B cell (primary cell): ENCODE data around the gene AUTS2. TPM values are rescaled to one million over a fixed set of nuclear protein-coding genes. Genes with fewer than 3 reads are reported as not detected.

Experiments
- ATAC-seq: fragments of 200-7000 bp; cut with Tn5 transposase; one replicate; pipeline ENCODE4 v1.10.0; 2021; ENCODE audit warnings: low read depth, mild to moderate bottlenecking, moderate number of reproducible peaks, moderate library complexity
- CTCF ChIA-PET: fragments of 350-600 bp; sonication (Branson Sonifier 250); formaldehyde crosslinking; loops from one replicate; lab custom pipeline; 2021; ENCODE audit warnings: antibody characterized with exemption, inconsistent platforms; lab: Charles Lee
- POLR2A ChIA-PET: fragments of 350-600 bp; sonication (Branson Sonifier 250); formaldehyde crosslinking; loops from one replicate; lab custom pipeline; 2021; ENCODE audit warnings: antibody characterized with exemption; lab: Charles Lee
- DNase-seq: peaks from one replicate; pipeline ENCODE4 v3.0.0; 2013
- H2AFZ ChIP-seq: 2 replicates; pipeline ENCODE4 v1.6.1; 2012; ENCODE audit warnings: mild to moderate bottlenecking, low read depth, low read length; ENCODE audit not compliant: insufficient read depth, poor library complexity, severe bottlenecking
- H3K27ac ChIP-seq, 2 donors: 1 replicate in 1 of 2; 2 replicates in 1 of 2; pipeline ENCODE4 v1.5.1; 2012 to 2013; ENCODE audit warnings: low read length in 2 of 2, mild to moderate bottlenecking in 2 of 2, moderate library complexity in 1 of 2
- H3K27me3 ChIP-seq, 4 experiments: fragments of 200-600 bp in 1 of 4; sonication (generic) in 1 of 4; replicated peaks in 1 of 4; 1 replicate in 2 of 4; 2 replicates in 2 of 4; pipeline versions ENCODE4 v1.6.1 to v1.7.0; 2013 to 2016; ENCODE audit warnings: low read length in 3 of 4, mild to moderate bottlenecking in 2 of 4, mixed read lengths in 1 of 4, moderate library complexity in 1 of 4; ENCODE audit not compliant: insufficient read depth in 4 of 4, control insufficient read depth in 3 of 4; ENCODE audit errors: control extremely low read depth in 1 of 4
- H3K36me3 ChIP-seq, 2 experiments: replicated peaks in 1 of 2; 1 replicate in 1 of 2; 2 replicates in 1 of 2; pipeline versions ENCODE4 v1.6.1 to v1.7.1; 2013; ENCODE audit warnings: low read length in 1 of 2; ENCODE audit not compliant: insufficient read depth in 2 of 2, control insufficient read depth in 1 of 2; ENCODE audit errors: control extremely low read depth in 1 of 2, extremely low read depth in 1 of 2
- H3K4me1 ChIP-seq, 2 donors: fragments of 200-600 bp in 1 of 2; sonication (generic) in 1 of 2; 1 replicate in 1 of 2; 2 replicates in 1 of 2; pipeline versions ENCODE4 v1.5.1 to v1.6.1; 2013 to 2017; ENCODE audit warnings: low read length in 2 of 2; ENCODE audit not compliant: control insufficient read depth in 2 of 2, insufficient read depth in 2 of 2
- H3K4me2 ChIP-seq: replicated peaks from 2 replicates; pipeline ENCODE3; 2012; ENCODE audit warnings: mild to moderate bottlenecking, low read depth, low read length; ENCODE audit not compliant: poor library complexity, severe bottlenecking
- H3K4me3 ChIP-seq, 5 experiments: fragments of 200-600 bp in 1 of 5; sonication (generic) in 1 of 5; 1 replicate in 3 of 5; 2 replicates in 2 of 5; pipeline versions ENCODE4 v1.5.1 to v1.7.0; 2011 to 2016; ENCODE audit warnings: low read length in 4 of 5, mild to moderate bottlenecking in 4 of 5, low read depth in 2 of 5, control low read depth in 1 of 5, moderate library complexity in 1 of 5; ENCODE audit not compliant: insufficient read depth in 1 of 5; ENCODE audit errors: control extremely low read depth in 1 of 5, extremely low read depth in 1 of 5
- H3K79me2 ChIP-seq: fragments of 200-600 bp; sonication (generic); one replicate; pipeline ENCODE4 v1.6.0; 2016; ENCODE audit warnings: low read length; ENCODE audit not compliant: control insufficient read depth, insufficient read depth
- H3K9ac ChIP-seq: fragments of 200-600 bp; sonication (generic); 2 replicates; pipeline ENCODE4 v1.6.1; 2017; ENCODE audit warnings: mild to moderate bottlenecking, low read length, moderate library complexity
- H3K9me3 ChIP-seq, 3 donors: one replicate each; pipeline versions ENCODE4 v1.6.1 to v1.7.1; 2013; ENCODE audit warnings: low read length in 2 of 3; ENCODE audit not compliant: control insufficient read depth in 2 of 3, insufficient read depth in 1 of 3; ENCODE audit errors: control extremely low read depth in 1 of 3
- H4K20me1 ChIP-seq: 2 replicates; pipeline ENCODE4 v1.6.0; 2012; ENCODE audit warnings: mild to moderate bottlenecking, low read length; ENCODE audit not compliant: insufficient read depth, control insufficient read depth, poor library complexity, severe bottlenecking
- H3K27ac Mint-ChIP-seq: one replicate; pipeline ENCODE4 v1.8.0; 2021; ENCODE audit warnings: mixed read lengths
- H3K27me3 Mint-ChIP-seq: one replicate; pipeline ENCODE4 v1.8.0; 2021; ENCODE audit warnings: mixed read lengths
- H3K4me1 Mint-ChIP-seq: one replicate; pipeline ENCODE4 v1.8.0; 2021; ENCODE audit warnings: mixed read lengths
- H3K4me3 Mint-ChIP-seq: one replicate; pipeline ENCODE4 v1.8.0; 2021; ENCODE audit warnings: mixed read lengths
- H3K9me3 Mint-ChIP-seq: one replicate; pipeline ENCODE4 v1.8.0; 2022; ENCODE audit warnings: mixed read lengths; ENCODE audit not compliant: insufficient read depth
- EZH2 ChIP-seq: IDR thresholded peaks from 2 replicates; pipeline ENCODE4 v1.6.1; 2012; ENCODE audit warnings: borderline replicate concordance, low read depth, mild to moderate bottlenecking, moderate library complexity, low read length; ENCODE audit not compliant: insufficient read depth, poor library complexity, severe bottlenecking
- WGBS: methylation state at CpG from one replicate; pipeline ENCODE4 v1.1.5; 2013; ENCODE audit warnings: missing lambda C conversion rate; ENCODE audit not compliant: insufficient coverage; 5-methylcytosine and 5-hydroxymethylcytosine counted together
- intact Hi-C: fragments of 100-400 bp; cut with micrococcal nuclease; formaldehyde crosslinking; loops from one replicate; pipeline ENCODE4 v1.10.0; 2022
- polyA plus RNA-seq: library from polyadenylated mRNA; depleted of rRNA; stranded (reverse); fragments of >200 nt; gene quantifications from 2 replicates; pipeline ENCODE4 v1.2.3, GENCODE V29; 2012
- total RNA-seq, 2 donors: library from RNA; stranded (reverse); fragments of 120-200 nt in 1 of 2; gene quantifications; 1 replicate in 1 of 2; 2 replicates in 1 of 2; pipeline versions ENCODE4 v1.2.3 to v1.2.4, GENCODE V29; 2013 to 2022
- TF ChIP-seq, protein P1 (sequence below): fragments of 200-600 bp; IDR thresholded peaks from one replicate; pipeline ENCODE4 v1.8.0; 2022; ENCODE audit warnings: antibody characterized with exemption, mild to moderate bottlenecking

AUTS2 gene
- total and polyA plus RNA-seq, 2 donors (not counting 1 experiment from before 2014, with no cell fraction given): 22.3 to 35.0 TPM

DNA sequence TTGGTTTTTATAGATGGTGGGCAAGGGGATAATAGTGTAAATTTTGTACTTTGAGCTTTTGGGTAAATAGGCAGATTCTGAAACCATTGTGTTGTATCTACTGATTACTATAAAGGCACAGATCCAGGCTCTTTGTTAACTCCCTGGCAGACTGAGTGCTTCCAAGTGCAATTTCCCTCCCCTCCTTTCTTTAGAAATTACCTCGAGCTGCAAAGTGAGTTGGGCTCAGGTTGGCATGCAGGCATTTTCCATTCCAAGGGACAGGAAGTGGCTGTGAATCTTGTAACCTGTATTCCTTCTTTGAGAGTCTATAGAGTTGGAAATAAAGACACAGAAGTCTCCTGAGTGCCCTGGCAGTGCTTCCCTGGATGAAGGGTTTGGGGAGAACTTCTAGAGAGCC lies 1039.5 kb downstream of the AUTS2 start:
- Histone ChIP-seq H3K4me2 (no peak overlapping the region), H3K9me3 (peaks cover 0 to 11% (median 4%) of the 10 kb centered on the region in 3 donors), H4K20me1 (no peaks in the 10 kb centered on the region), H3K27ac (no peak overlapping the region), H3K4me3 (no peak overlapping the region), H3K79me2 (no peaks in the 10 kb centered on the region), H3K9ac (no peak overlapping the region), H3K27me3 (no peaks in the 10 kb centered on the region), H3K36me3 (no peaks in the 10 kb centered on the region), H2AFZ (no peak overlapping the region), H3K4me1 (no peaks in the 10 kb centered on the region)
- no peaks in the 10 kb centered on the region for H3K4me1 Mint-ChIP-seq
- POLR2A ChIA-PET: no interaction called here
- intact Hi-C loops: no loop called here
- TF ChIP-seq, protein P1, sequence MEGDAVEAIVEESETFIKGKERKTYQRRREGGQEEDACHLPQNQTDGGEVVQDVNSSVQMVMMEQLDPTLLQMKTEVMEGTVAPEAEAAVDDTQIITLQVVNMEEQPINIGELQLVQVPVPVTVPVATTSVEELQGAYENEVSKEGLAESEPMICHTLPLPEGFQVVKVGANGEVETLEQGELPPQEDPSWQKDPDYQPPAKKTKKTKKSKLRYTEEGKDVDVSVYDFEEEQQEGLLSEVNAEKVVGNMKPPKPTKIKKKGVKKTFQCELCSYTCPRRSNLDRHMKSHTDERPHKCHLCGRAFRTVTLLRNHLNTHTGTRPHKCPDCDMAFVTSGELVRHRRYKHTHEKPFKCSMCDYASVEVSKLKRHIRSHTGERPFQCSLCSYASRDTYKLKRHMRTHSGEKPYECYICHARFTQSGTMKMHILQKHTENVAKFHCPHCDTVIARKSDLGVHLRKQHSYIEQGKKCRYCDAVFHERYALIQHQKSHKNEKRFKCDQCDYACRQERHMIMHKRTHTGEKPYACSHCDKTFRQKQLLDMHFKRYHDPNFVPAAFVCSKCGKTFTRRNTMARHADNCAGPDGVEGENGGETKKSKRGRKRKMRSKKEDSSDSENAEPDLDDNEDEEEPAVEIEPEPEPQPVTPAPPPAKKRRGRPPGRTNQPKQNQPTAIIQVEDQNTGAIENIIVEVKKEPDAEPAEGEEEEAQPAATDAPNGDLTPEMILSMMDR: no peak
- no peak for TF ChIP-seq EZH2
- H3K4me3 Mint-ChIP-seq: no peak overlapping the region
- no peak for DNase-seq
- no peak for ATAC-seq
- CTCF ChIA-PET: no interaction called here
- no peak overlapping the region for H3K27ac Mint-ChIP-seq
- H3K27me3 Mint-ChIP-seq: no peaks in the 10 kb centered on the region
- no CpG with 5 or more reads among the region's 1 CpG for WGBS
- H3K9me3 Mint-ChIP-seq: peaks cover 4% of the 10 kb centered on the region

DNA sequence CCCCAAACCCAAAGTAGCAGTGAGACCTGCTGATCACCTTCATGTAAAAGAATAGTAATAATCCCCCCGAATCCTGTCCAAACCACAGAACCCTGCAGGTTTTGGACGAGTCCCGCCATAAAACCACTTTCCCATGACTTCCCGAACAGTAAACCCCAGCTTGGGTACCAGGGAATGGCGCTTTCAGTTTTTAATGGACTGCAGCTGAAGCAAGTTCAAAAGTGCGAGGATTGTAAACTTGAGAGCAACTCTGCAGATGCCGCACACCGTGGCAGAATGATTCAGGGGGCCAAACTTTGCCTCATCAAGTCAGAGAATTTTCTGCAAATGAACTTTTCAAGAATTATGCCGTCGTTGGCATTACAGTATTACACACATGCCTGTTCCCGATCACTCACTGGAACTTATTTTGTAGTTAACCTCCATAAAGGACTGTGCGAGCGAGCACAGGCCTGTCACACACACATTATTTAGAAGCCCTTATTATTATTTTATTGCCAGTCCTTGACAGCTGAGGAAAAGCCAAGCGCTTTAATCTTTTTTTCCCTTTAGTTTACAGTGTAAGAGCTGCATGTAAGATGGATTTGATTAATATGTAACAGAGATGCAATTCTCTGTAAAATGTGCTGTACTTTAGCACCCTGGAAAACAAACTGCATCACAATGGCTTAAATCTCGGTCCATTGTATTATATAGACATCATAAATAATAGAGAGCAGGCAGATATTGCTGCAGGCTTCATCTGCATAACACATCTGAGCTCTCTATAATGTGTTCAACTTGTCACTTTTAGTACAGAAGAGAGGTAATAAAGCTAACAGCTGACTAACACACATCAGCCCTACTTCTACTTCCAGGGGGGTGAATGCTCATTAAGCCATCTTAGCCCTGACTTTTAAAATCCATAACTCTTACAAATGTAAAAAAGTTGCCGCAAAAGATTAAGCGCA lies 1040.2 kb downstream of the AUTS2 start:
- no peaks in the 10 kb centered on the region for H3K79me2 ChIP-seq
- no peaks in the 10 kb centered on the region for H3K4me1 ChIP-seq
- no peaks in the 10 kb centered on the region for H3K36me3 ChIP-seq
- intact Hi-C loops: no loop called here
- no peaks in the 10 kb centered on the region for H3K27me3 Mint-ChIP-seq
- no peak overlapping the region for H3K27ac ChIP-seq
- H3K27ac Mint-ChIP-seq: no peak overlapping the region
- 92% methylated on average over 11 of the region's 17 CpGs for WGBS
- no peaks in the 10 kb centered on the region for H3K4me1 Mint-ChIP-seq
- no peak overlapping the region for H3K4me3 ChIP-seq
- CTCF ChIA-PET: no interaction called here
- no peak overlapping the region for H3K4me3 Mint-ChIP-seq
- TF ChIP-seq, protein P1: no peak
- no peak for TF ChIP-seq EZH2
- H3K4me2 ChIP-seq: no peak overlapping the region
- DNase-seq: no peak
- peaks cover 0 to 11% (median 4%) of the 10 kb centered on the region in 3 donors for H3K9me3 ChIP-seq
- H3K27me3 ChIP-seq: no peaks in the 10 kb centered on the region
- H3K9me3 Mint-ChIP-seq: peaks cover 4% of the 10 kb centered on the region
- POLR2A ChIA-PET: no interaction called here
- no peak overlapping the region for H3K9ac ChIP-seq
- no peak for ATAC-seq
- no peak overlapping the region for H2AFZ ChIP-seq
- H4K20me1 ChIP-seq: no peaks in the 10 kb centered on the region
